Endothelial cell (in vitro differentiated cells): ENCODE results near the gene PRDM2. TPM values are rescaled to one million over a fixed set of nuclear protein-coding genes. Genes with fewer than 3 reads are reported as not detected.
A peak's percentile ranks its signal among the peaks of the same experiment; 100 is the strongest.

Source experiments
- DNase-seq: peaks from one replicate; pipeline ENCODE4 v3.0.0; 2021; ENCODE audit warnings: low spot score
- H3K27ac Mint-ChIP-seq: one replicate; pipeline ENCODE4 v1.8.0; 2021; ENCODE audit warnings: mixed read lengths, inconsistent platforms; ENCODE audit not compliant: unreplicated experiment
- H3K27me3 Mint-ChIP-seq: one replicate; pipeline ENCODE4 v1.8.0; 2021; ENCODE audit warnings: mild to moderate bottlenecking, moderate library complexity, mixed read lengths, inconsistent platforms; ENCODE audit not compliant: unreplicated experiment
- H3K36me3 Mint-ChIP-seq: one replicate; pipeline ENCODE4 v1.8.0; 2021; ENCODE audit warnings: mild to moderate bottlenecking, low read depth, mixed read lengths, inconsistent platforms; ENCODE audit not compliant: unreplicated experiment
- H3K4me1 Mint-ChIP-seq: one replicate; pipeline ENCODE4 v1.8.0; 2021; ENCODE audit warnings: mild to moderate bottlenecking, mixed read lengths, inconsistent platforms; ENCODE audit not compliant: unreplicated experiment
- H3K4me3 Mint-ChIP-seq: one replicate; pipeline ENCODE4 v1.8.0; 2021; ENCODE audit warnings: mild to moderate bottlenecking, mixed read lengths, inconsistent platforms; ENCODE audit not compliant: unreplicated experiment
- H3K9me3 Mint-ChIP-seq: one replicate; pipeline ENCODE4 v1.8.0; 2021; ENCODE audit warnings: mixed read lengths, inconsistent platforms; ENCODE audit not compliant: unreplicated experiment
- total RNA-seq: library from RNA; stranded (reverse); fragmentation: NEBNext Ultra II Directional; extraction: Animal tissue kit (Norgen Biotek cat#: 25700); gene quantifications from one replicate; pipeline ENCODE4 v1.2.1, GENCODE V29; 2021; ENCODE audit not compliant: unreplicated experiment
- TF ChIP-seq, protein P1 (sequence below): fragments of 200-600 bp; sonication (generic); IDR thresholded peaks from one replicate; pipeline ENCODE4 v1.5.0; 2021; ENCODE audit warnings: antibody characterized with exemption; ENCODE audit not compliant: unreplicated experiment

The PRDM2 gene
- total RNA-seq, 1 donor from 2014 or later, result 49.7 TPM

DNA sequence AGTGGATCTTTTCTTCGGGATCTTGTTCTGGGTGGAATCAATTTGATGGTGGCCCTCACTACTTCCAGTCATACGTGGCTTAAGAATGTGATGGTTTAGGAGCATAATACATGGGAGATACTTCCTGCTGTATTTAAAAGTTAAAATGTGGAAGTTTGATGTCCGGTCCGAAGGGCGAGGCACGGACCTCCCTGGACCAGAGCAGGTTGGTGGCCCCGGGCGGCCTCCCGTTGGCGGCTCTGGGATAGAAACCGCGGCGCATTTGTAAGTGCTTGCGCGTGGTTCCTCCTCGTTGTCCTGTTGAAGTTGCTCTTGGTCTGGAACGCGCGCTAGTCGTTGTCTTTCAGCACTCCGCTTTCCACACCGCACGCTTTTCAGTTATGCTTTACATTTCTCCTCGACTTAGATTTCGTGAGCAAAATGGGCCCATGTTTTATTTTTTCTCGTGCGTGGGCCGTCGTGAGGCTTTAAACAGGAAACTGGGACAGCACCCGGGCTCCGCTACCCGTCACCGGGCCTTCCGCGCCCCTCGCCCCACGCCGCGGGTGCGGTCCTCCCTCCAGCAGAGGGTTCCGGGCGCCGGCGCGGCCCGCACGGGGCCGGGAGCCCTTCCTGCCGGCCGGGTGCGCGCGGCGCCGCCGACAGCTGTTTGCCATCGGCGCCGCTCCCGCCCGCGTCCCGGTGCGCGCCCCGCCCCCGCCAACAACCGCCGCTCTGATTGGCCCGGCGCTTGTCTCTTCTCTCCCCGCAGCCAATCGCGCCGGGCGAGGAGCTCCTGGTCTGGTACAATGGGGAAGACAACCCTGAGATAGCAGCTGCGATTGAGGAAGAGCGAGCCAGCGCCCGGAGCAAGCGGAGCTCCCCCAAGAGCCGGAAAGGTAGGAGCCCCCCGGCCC, 48.9 kb downstream of the PRDM2 start:
- peak; percentile 98 for DNase-seq
- Mint-ChIP-seq H3K27ac (peak overlapping the region; percentile 92), H3K9me3 (no peaks in the 10 kb centered on the region), H3K36me3 (no peaks in the 10 kb centered on the region), H3K4me1 (peaks cover 17% of the 10 kb centered on the region), H3K4me3 (peak overlapping the region; percentile 90), H3K27me3 (peaks cover 5% of the 10 kb centered on the region)
- TF ChIP-seq, protein P1, sequence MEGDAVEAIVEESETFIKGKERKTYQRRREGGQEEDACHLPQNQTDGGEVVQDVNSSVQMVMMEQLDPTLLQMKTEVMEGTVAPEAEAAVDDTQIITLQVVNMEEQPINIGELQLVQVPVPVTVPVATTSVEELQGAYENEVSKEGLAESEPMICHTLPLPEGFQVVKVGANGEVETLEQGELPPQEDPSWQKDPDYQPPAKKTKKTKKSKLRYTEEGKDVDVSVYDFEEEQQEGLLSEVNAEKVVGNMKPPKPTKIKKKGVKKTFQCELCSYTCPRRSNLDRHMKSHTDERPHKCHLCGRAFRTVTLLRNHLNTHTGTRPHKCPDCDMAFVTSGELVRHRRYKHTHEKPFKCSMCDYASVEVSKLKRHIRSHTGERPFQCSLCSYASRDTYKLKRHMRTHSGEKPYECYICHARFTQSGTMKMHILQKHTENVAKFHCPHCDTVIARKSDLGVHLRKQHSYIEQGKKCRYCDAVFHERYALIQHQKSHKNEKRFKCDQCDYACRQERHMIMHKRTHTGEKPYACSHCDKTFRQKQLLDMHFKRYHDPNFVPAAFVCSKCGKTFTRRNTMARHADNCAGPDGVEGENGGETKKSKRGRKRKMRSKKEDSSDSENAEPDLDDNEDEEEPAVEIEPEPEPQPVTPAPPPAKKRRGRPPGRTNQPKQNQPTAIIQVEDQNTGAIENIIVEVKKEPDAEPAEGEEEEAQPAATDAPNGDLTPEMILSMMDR, result no peak

DNA sequence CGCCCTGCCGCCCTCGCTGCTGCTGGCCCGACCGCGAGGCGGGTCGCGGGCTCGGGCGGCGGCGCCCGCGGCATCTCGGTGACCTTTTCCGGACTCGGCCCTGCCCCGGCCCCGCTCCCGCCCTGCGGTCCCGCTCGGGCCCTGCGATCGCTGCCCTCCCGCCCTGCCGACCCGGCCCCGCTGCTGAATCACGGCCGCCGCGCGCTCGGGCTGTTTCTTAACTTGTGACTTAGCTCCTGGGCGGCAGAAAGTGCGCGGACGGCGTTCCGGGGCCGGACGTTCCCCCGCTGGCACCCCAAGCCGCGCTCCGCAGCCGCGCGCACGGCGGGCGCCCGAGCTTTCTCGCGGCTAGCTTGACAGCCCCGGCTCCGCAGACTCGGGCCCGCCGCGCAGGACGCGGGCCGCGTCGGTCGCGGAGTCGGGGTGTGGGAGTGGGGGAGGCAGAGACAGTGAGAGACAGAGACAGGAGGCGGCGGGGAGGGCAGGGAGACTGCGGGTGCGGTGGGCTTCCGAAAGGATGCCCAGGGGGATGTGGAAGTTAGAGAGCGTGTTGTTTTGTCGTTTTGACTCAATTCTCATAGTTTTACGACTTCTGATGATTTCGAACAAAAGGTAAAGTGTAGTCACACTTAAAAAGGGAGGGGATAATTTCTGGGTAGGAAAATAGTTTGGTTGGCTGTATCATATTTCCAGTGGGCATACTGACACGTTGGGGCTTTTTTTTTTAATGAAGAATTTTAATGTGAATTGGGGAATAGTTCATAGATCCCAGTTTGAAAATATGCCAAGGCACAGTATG, 49.8 kb downstream of the PRDM2 start:
- Mint-ChIP-seq H3K9me3 (no peaks in the 10 kb centered on the region), H3K27me3 (peaks cover 5% of the 10 kb centered on the region), H3K36me3 (no peaks in the 10 kb centered on the region), H3K4me3 (peak overlapping the region; percentile 96), H3K27ac (peak overlapping the region; percentile 80), H3K4me1 (peaks cover 17% of the 10 kb centered on the region)
- TF ChIP-seq, protein P1, result no peak
- peak; percentile 57 for DNase-seq

DNA sequence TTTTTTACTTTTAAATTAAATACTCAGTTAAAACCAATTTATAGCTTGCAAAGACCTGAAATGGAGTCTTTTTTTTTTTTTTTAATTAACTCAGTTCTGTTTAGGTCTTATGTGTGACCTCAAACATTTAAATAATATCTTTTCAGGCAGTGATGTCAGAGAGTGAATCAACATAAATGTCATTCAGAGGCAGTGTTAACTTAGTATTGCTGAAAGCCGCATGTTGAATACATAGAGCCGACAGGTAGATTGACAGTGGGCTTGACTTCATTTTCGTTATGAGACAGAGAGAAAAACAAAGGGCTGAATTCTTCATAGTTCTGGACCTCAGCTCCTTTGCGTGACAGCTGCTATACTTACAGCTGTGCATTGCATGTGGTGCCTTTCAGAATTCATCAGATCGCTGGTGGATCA, 51.5 kb downstream of the PRDM2 start:
- H3K4me3 Mint-ChIP-seq, result no peak overlapping the region

DNA sequence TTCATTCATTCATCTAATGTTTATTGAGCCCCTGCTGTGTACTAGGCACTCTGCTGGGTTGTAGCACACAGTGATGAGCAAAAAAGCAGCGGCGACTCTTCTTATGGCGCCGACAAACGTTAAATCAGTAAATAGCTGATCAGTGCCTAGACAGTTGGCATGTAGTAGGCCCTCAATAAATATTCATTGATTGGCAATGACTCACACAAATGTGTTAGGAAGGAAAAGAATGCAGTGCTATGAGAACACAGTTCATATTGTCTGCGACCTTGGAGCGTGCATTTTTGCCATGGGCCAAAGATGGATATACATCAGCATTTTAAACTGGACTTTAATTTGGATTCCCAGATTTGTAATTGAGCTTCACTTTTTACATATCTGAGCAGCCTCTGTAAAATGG, 52.0 kb downstream of the PRDM2 start:
- Mint-ChIP-seq H3K27me3 (peaks cover 5% of the 10 kb centered on the region), H3K9me3 (no peaks in the 10 kb centered on the region), H3K4me3 (no peak overlapping the region), H3K27ac (no peak overlapping the region), H3K4me1 (peaks cover 17% of the 10 kb centered on the region), H3K36me3 (no peaks in the 10 kb centered on the region)
- TF ChIP-seq, protein P1, result no peak
- DNase-seq, result no peak

More for the DNA sequence above, 51.5 kb downstream of the PRDM2 start:
- H3K27me3 Mint-ChIP-seq, result peaks cover 5% of the 10 kb centered on the region
- no peaks in the 10 kb centered on the region for H3K36me3 Mint-ChIP-seq
- no peak for DNase-seq
- H3K4me1 Mint-ChIP-seq, result peaks cover 17% of the 10 kb centered on the region
- H3K9me3 Mint-ChIP-seq, result no peaks in the 10 kb centered on the region
- H3K27ac Mint-ChIP-seq, result no peak overlapping the region
- TF ChIP-seq, protein P1, result no peak
